GM08714 (cell line): ENCODE measurements around the gene STK26.
"Not testable (repeated sequence)": the region's sequence is repeated elsewhere in the genome, so short reads cannot be mapped to it uniquely, and the experiment has no call there.

ENCODE experiments used
- H3K4me3 ChIP-seq: fragments of 200-500 bp; sonication (Bioruptor generic); 2 replicates; pipeline ENCODE4 v1.5.1; 2014; ENCODE audit warnings: mild to moderate bottlenecking, low read length, inconsistent platforms
- ZNF274 ChIP-seq: IDR thresholded peaks from 2 replicates; pipeline ENCODE4 v1.6.1; 2012; ENCODE audit warnings: mild to moderate bottlenecking, low read depth, low read length

Gene STK26

DNA sequence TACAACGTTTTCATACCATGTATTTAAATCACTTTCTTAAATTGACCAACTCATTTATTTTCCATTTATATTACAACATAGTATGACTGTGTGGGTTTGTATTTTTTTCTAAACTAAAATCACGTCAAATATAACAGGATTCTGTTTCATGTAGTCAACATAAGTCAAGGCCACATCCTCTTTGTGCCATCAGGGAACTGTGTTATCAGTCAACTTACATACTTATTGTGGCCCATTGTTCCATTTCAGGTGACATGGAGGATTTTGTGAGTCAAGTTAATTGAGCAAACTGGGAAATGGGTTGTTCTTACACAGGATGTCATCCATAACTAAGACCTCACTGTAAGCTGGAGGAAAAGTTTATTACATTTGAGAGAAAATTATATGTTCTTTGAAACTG is 35.9 kb downstream of the STK26 start:
- no peak overlapping the region for H3K4me3 ChIP-seq
- TF ChIP-seq ZNF274: no peak

DNA sequence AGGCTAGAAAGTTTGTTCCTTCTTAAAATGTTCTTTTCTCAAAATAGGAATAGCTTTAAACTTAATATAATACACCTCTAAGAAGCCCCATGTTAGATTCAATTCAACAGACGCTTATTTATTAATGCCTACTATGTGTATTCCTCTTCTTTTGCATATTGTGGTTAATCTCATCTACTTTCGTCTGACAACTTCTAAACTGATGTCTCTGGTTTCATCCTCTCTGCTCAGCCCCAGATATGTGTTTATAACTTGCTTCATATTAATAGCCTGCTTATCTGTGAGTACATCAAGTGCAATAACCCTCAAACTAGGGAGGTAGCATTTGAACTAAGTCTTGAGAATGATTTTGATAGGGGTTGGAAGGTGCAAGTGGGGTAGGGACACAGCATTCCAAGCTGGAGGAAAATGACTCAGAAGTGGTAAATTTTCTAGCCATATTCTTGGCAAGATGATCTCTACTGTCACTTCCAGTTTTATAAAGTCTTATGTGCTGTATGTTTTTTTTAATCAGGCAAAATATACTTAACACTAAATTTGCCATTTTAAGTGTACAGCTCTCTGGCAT is 37.0 kb downstream of the STK26 start:
- no peak overlapping the region for H3K4me3 ChIP-seq
- no peak for TF ChIP-seq ZNF274

DNA sequence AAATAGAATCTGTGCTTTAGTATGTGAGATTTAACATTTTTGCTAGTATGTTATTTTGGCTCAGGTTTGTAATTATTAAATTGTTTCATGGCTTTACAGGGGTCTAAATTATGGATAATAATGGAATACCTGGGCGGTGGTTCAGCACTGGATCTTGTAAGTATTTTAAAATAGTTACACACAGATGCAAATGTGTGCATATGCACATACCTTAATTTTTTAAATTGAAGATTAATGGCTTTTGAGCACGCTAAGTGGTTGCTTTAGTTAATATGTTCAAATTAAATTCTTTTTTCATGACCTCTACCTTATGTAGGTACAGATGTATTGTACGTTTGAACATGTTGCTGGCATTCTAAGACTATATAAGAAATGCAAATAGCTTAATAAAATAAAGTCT is 40.2 kb downstream of the STK26 start:
- TF ChIP-seq ZNF274: no peak
- H3K4me3 ChIP-seq: no peak overlapping the region

DNA sequence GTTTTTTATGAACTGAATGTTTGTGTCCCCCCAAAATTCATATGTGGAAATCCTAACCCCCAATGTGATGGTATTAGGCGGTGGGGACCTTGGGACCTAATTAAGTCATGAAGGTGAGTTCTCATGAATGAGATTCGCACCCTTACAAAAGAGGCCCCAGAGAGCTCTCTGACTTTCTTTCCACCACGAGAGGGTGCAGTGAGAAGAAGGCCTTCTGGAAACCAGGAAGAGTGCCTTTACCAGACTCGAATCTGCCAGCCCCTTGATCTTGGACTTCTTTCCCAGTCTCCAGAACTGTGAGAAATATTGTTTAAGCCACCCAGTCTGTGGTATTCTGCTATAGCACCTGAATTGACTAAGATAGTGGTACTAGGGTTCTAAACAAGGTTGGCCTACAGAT is 40.8 kb downstream of the STK26 start:
- no peak overlapping the region for H3K4me3 ChIP-seq
- no peak for TF ChIP-seq ZNF274

DNA sequence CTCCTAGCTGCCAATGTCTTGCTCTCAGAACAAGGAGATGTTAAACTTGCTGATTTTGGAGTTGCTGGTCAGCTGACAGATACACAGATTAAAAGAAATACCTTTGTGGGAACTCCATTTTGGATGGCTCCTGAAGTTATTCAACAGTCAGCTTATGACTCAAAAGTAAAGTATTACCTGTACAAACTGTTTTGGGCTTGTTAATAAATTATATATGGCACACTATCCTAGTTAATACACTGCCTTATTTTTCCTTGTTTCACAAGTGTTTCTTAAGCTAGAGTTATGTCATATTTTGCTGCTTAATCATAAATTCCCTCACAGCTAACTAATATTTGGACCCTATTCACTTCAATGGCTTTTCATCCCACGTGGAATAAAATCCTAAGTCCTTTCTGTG is 45.3 kb downstream of the STK26 start:
- H3K4me3 ChIP-seq: no peak overlapping the region
- TF ChIP-seq ZNF274: no peak

DNA sequence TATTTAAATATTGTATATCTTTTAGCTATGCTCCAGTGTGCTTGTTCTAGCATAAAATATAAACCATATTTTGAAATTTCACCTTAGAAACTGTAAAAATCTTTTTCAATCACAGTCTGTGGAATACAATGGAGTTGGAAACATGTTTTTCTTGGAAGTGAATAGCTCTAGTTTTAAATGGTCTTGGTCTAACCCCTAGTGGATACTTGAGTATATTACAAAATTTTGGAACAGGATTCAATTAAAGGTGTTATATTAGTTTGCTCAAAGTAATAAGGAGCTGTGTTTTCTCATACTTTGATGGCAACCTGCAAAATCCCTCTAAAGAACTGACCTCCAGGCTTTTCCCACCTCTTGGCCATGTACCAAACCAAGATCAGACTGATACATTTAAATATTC is 48.2 kb downstream of the STK26 start:
- no peak for TF ChIP-seq ZNF274
- H3K4me3 ChIP-seq: no peak overlapping the region

DNA sequence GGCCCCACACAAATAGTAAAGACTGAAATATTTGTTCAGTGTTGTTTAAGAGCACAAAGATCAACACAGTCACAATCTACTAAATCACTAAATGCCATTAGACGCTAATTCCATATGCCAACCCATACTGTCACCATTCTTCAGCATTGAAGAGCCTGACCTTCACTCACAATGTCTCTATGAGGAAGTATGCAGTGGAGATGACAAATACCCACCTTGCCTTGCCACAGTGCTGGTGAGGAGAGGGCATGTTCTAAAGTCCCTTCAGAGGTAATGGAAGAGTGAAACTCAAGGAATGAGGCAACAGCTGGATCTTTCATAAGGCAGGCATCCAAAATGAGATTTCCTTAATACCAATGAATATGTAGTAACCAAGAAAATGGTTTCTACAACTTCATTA is 54.3 kb downstream of the STK26 start:
- no peak overlapping the region for H3K4me3 ChIP-seq
- TF ChIP-seq ZNF274: no peak

DNA sequence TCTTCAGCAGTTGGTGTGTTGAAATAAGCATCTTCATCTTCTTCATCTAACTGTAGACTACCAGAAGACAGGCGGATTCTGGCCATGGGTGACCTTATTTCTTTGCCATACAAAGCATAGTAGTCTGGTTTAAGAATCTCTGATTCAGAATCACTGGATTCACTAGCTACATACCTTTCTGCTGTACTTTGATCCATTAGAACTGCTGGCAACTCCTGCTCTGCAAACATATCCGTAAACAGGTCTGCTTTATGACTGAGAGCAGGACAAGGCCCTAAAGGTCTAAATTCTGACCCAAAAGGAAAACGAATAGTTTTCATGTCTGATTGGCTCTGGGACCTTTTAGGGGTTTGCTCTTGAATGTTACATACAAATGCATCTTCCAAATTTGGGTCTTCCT is 54.8 kb downstream of the STK26 start:
- H3K4me3 ChIP-seq: no peak overlapping the region
- no peak for TF ChIP-seq ZNF274

DNA sequence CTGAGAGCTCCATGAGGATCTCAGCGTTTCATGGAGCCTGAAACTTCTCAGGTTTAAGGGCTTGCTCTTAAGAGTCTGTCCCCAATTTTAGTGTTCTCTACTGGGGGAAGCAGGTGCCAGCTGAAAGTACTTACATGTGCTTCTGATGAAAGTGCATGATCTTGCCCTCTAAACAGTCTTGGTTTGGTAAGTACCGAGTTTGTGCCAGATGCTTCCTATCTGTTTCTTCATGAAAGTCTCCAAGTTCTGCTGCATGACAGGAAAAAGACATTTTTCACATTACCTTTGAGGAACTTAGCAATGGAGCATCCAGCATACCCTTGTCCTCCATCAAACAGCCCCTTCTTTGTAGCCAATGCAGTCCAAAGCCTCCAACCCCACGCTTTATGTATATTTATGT is 62.7 kb downstream of the STK26 start:
- no peak overlapping the region for H3K4me3 ChIP-seq
- no peak for TF ChIP-seq ZNF274

DNA sequence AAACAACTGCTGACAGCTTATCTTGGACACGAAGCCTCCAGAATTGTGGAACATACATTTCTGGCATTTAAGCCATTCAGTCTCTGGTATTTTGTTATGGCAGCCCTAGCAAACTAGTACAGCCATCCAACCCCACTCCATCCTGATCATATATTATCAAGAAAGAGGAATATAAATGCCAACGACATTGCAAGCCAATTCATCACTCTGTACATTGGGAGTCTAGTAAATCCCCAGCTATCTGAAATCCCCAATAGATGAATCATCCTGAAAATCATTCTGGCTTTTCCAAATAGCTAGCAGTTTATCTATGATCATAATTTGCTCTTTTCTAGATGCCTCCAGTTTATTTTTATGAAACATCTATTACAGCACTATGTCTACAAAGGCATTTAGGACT is 63.6 kb downstream of the STK26 start:
- H3K4me3 ChIP-seq: no peak overlapping the region
- no peak for TF ChIP-seq ZNF274

DNA sequence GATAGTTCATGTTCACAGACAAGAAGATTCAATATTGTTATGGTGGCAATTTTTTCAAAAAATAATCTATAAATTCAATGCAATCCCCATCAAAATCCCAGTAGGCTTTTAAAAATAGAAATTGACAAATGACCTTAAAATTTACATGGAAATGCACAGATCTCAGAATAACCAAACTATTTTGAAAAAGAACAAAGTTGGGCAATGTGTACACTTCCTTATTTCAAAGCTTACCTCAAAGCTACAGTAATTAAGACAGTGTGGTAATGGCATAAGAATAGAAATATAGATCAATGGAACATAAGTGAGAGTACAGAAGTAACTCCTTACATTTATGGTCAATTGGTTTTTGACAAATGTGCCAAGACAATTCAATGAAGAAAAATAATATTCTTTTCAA is 65.8 kb downstream of the STK26 start:
- no peak overlapping the region for H3K4me3 ChIP-seq
- no peak for TF ChIP-seq ZNF274

DNA sequence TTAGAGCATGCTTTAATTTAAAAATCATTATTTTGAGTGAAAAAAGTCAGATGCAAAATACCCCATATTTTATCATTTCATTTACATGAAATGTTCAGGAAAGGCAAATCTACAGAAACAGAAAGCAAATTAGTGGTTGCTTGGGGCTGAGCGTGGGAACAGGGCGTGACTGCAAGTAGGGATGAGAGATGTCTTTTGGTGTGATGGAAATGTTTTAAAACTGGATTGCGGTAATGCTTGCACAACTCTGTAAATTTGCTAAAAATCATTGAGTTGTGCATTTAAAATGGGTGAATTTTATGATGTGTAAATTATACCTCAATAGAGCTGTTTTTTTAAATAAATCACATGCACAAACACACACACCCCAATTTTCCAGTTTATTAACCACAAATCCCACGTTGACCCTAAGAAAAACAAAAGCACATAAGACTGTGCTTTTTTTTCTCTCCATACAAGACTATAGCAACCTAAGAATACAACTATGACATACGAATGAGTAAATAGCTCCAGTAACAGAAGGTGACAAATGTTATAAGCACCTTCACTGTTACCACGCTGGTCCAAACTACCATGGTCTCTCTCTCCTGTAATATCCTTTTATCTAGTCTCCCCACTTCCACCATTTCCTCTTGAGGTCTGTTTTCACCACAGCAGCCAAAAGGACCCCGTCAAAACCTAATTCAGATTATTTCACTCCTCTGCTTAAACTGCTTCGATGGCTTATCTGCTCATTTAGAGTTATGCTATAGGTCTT is 67.5 kb downstream of the STK26 start:
- no peak overlapping the region for H3K4me3 ChIP-seq
- TF ChIP-seq ZNF274: no peak

DNA sequence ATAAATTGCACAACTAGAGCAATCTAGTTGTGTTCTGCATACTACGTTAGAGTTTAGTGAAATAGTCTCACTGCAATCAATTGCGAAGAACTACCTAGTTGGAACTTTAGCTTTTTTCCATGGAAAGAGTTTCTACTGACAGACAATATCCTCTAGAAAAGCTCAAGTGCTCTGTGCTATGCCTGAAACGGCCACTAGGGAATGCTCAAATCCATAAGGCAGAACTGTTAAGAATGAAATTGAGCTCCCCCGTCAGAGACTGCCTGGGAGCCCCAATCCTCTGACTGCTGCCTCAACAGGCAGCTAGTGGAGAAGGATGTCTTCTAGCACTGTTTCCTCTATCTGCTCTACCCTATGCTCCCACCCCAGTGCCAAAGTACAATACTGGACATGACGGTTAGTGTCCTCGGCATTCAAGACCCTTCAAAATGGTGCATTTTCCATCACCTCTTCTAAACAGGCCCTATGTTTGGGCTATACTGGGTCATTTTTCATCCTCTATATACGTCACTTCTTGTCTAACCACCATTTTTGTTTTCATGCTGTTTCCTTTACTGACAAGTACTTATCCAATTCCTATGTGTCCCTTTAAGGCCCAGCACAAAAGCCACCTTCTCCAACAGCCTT is 69.5 kb downstream of the STK26 start:
- TF ChIP-seq ZNF274: no peak
- no peak overlapping the region for H3K4me3 ChIP-seq

DNA sequence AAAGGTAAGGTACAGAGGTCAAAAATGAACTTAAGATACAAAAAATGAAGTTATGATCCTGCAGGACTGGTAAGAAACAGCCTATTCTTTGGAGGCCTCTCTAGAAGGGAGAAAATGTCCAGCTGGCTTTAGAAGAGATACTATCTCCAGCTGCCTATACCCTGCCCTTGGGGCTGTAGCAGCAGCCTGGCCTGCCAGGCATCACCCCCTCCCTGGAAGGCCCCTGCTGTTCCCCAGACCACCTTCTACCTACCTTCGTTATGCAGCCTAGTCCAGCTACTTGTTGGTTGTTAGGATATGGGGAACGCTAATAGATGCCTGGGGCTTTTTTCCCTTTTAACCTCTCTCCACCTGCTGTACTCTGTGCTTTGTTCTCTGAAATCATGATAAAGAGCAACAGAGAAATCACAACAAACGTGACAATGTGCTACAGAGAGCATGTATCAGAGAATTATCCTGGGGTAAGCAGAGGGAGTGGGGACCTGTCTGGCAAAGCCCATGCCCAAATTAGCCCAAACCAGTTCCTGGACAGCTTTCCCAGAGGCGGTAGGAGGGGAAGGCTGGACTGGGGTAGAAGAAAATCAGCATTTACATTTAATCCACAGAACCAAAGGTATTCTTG is 70.2 kb downstream of the STK26 start:
- no peak overlapping the region for H3K4me3 ChIP-seq
- no peak for TF ChIP-seq ZNF274

DNA sequence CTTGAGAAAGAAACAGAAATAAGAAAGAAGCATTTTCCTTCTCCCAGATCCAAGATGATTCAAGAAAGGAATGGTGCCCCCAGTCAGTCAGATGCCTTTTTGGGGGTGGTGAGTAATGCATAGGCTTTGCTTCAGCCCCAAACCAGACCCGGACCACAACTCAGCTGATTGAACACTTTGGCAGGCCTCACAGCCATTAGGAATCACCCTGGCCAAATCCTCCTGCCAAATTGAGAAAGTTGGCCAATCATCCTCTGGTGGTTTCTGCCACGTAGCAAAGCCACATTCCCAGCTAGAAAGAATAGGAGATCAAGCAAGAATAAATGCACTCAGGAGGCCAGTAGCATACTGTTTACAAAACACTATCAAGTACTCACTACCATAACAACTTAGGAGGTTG is 71.1 kb downstream of the STK26 start:
- TF ChIP-seq ZNF274: no peak
- no peak overlapping the region for H3K4me3 ChIP-seq

DNA sequence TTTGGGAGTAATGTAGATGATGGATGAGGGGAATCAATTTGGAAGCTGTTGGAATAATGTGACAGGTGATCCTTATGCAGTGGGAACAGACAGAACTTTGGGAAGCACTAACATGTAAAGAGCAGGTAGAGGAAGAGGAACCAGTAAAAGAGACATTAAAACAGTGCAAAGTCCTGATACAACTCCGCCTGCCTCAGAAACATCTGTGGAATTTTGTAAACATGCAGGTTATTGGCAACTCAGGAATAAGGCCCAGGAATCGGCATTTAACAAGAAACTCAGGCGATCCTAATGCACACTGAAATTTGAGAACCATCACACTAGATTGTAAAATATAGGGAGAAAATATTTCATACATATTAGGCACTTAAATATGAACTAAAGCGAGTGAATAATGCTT is 75.6 kb downstream of the STK26 start:
- H3K4me3 ChIP-seq: not testable (repeated sequence)
